GM23338 (cell line): ENCODE results near the gene IGFBP7. TPM values are rescaled to one million over a fixed set of nuclear protein-coding genes. Genes with fewer than 3 reads are reported as not detected.

Experiments used
- ATAC-seq: fragments of 200-7000 bp; cut with Tn5 transposase; 3 replicates; pipeline ENCODE4 v1.9.1; 2020
- DNase-seq: peaks from one replicate; pipeline ENCODE4 v3.0.0-alpha.2; 2015; ENCODE audit warnings: low spot score
- H2AFZ ChIP-seq: fragments of 200-600 bp; sonication (generic); 2 replicates; pipeline ENCODE4 v1.8.0; 2016; ENCODE audit warnings: antibody characterized with exemption, mild to moderate bottlenecking, moderate library complexity
- H3F3A ChIP-seq: fragments of 200-600 bp; sonication (generic); replicated peaks from 2 replicates; pipeline ENCODE4 v1.8.0; 2017; ENCODE audit warnings: antibody characterized with exemption, mixed run types, low read depth
- H3K27ac ChIP-seq: fragments of 200-600 bp; sonication (generic); 2 replicates; pipeline ENCODE4 v1.6.1; 2016; ENCODE audit warnings: low read depth
- H3K27me3 ChIP-seq: fragments of 200-600 bp; sonication (generic); 2 replicates; pipeline ENCODE4 v1.8.0; 2016; ENCODE audit warnings: mild to moderate bottlenecking, mixed run types, moderate library complexity; ENCODE audit not compliant: insufficient read depth
- H3K36me3 ChIP-seq: fragments of 200-600 bp; sonication (generic); 2 replicates; pipeline ENCODE4 v1.8.0; 2016; ENCODE audit warnings: mild to moderate bottlenecking; ENCODE audit not compliant: insufficient read depth
- H3K4me1 ChIP-seq: fragments of 200-600 bp; sonication (generic); 2 replicates; pipeline ENCODE4 v1.8.0; 2016; ENCODE audit warnings: mild to moderate bottlenecking, moderate library complexity; ENCODE audit not compliant: insufficient read depth
- H3K4me2 ChIP-seq: fragments of 200-600 bp; sonication (generic); 2 replicates; pipeline ENCODE4 v1.7.1; 2017; ENCODE audit warnings: mixed run types
- H3K4me3 ChIP-seq: fragments of 200-600 bp; sonication (generic); 2 replicates; pipeline ENCODE4 v1.6.1; 2016; ENCODE audit warnings: mixed run types
- H3K79me2 ChIP-seq: fragments of 200-600 bp; sonication (generic); replicated peaks from 2 replicates; pipeline ENCODE4 v1.8.0; 2017; ENCODE audit warnings: mild to moderate bottlenecking; ENCODE audit not compliant: insufficient read depth
- H3K9me2 ChIP-seq: fragments of 200-600 bp; sonication (generic); 2 replicates; pipeline ENCODE4 v1.8.0; 2017; ENCODE audit not compliant: insufficient read depth
- H4K20me1 ChIP-seq: fragments of 200-600 bp; sonication (generic); replicated peaks from 2 replicates; pipeline ENCODE4 v1.8.0; 2017; ENCODE audit warnings: mild to moderate bottlenecking; ENCODE audit not compliant: insufficient read depth
- H3K27ac Mint-ChIP-seq: 2 replicates; pipeline ENCODE4 v1.8.0; 2020; ENCODE audit warnings: inconsistent platforms, mild to moderate bottlenecking, moderate library complexity, mixed read lengths
- H3K27me3 Mint-ChIP-seq: 3 replicates; pipeline ENCODE4 v1.8.0; 2022; ENCODE audit warnings: low read depth, mild to moderate bottlenecking, moderate library complexity, mixed read lengths, inconsistent platforms; ENCODE audit not compliant: insufficient read depth, poor library complexity
- H3K36me3 Mint-ChIP-seq: 3 replicates; pipeline ENCODE4 v1.8.0; 2021; ENCODE audit warnings: low read depth, mild to moderate bottlenecking, inconsistent platforms, moderate library complexity, mixed read lengths
- H3K4me1 Mint-ChIP-seq: 3 replicates; pipeline ENCODE4 v1.8.0; 2020; ENCODE audit warnings: mild to moderate bottlenecking, inconsistent platforms, mixed read lengths
- H3K4me3 Mint-ChIP-seq: 3 replicates; pipeline ENCODE4 v1.8.0; 2021; ENCODE audit warnings: moderate library complexity, mild to moderate bottlenecking, inconsistent platforms, mixed read lengths
- H3K9me3 Mint-ChIP-seq: 3 replicates; pipeline ENCODE4 v1.8.0; 2020; ENCODE audit warnings: moderate library complexity, mild to moderate bottlenecking, inconsistent platforms, mixed read lengths
- CREB1 ChIP-seq: fragments of 250-450 bp; sonication (Bioruptor Pico); IDR thresholded peaks from 2 replicates; pipeline ENCODE4 v1.5.0; 2020; ENCODE audit warnings: low read depth, mild to moderate bottlenecking, moderate library complexity
- CTCF ChIP-seq, 2 experiments: fragments of 200-600 bp in 1 of 2; sonication (generic) in 1 of 2; conservative IDR thresholded peaks; 2 replicates each; pipeline versions ENCODE4 v1.5.1 to v1.6.1; 2016 to 2017; ENCODE audit warnings: antibody characterized with exemption in 2 of 2, low read depth in 2 of 2, mild to moderate bottlenecking in 2 of 2, moderate library complexity in 1 of 2
- ETS1 ChIP-seq: IDR thresholded peaks from 2 replicates; pipeline ENCODE4 v1.6.1; 2016; ENCODE audit warnings: antibody characterized with exemption
- EZH2 ChIP-seq: fragments of 200-600 bp; sonication (generic); IDR thresholded peaks from one replicate; pipeline ENCODE4 v1.8.0; 2017; ENCODE audit warnings: antibody characterized with exemption, mild to moderate bottlenecking, low read depth; ENCODE audit not compliant: unreplicated experiment
- EZH2phosphoT487 ChIP-seq: fragments of 200-600 bp; sonication (generic); IDR thresholded peaks from one replicate; pipeline ENCODE4 v1.8.1; 2018; ENCODE audit warnings: antibody characterized with exemption; ENCODE audit not compliant: unreplicated experiment
- JUNB ChIP-seq: IDR thresholded peaks from one replicate; pipeline ENCODE4 v1.6.1; 2016; ENCODE audit warnings: antibody characterized with exemption; ENCODE audit not compliant: unreplicated experiment
- NANOG ChIP-seq: IDR thresholded peaks from 2 replicates; pipeline ENCODE4 v1.6.1; 2016; ENCODE audit warnings: antibody characterized with exemption, borderline replicate concordance
- POLR2AphosphoS5 ChIP-seq: IDR thresholded peaks from 2 replicates; pipeline ENCODE4 v1.6.1; 2016; ENCODE audit warnings: antibody characterized with exemption, low read depth
- REST ChIP-seq: IDR thresholded peaks from one replicate; pipeline ENCODE4 v1.6.1; 2018; ENCODE audit warnings: antibody characterized with exemption; ENCODE audit not compliant: unreplicated experiment
- STAT1 ChIP-seq: IDR thresholded peaks from one replicate; pipeline ENCODE4 v1.6.1; 2016; ENCODE audit warnings: antibody characterized with exemption; ENCODE audit not compliant: unreplicated experiment
- ZNF114 ChIP-seq: fragments of 250-450 bp; sonication (Bioruptor Pico); IDR thresholded peaks from 2 replicates; pipeline ENCODE4 v1.5.0; 2020; ENCODE audit warnings: mild to moderate bottlenecking, moderate library complexity
- ZNF331 ChIP-seq: fragments of 250-450 bp; sonication (Bioruptor Pico); IDR thresholded peaks from 2 replicates; pipeline ENCODE4 v1.5.0; 2020; ENCODE audit warnings: low read depth, mild to moderate bottlenecking, moderate library complexity
- ZNF462 ChIP-seq: fragments of 250-450 bp; sonication (Bioruptor Pico); IDR thresholded peaks from 2 replicates; pipeline ENCODE4 v1.5.0; 2020; ENCODE audit warnings: mild to moderate bottlenecking, moderate library complexity
- polyA plus RNA-seq: library from polyadenylated mRNA; unstranded; fragments of >200 nt; fragmentation: Nextera tagmentation; extraction: Ambion mirVana; gene quantifications from 2 replicates; pipeline ENCODE4 v1.2.1, GENCODE V29; 2016
- total RNA-seq: library from RNA; depleted of rRNA; stranded (reverse); fragments of >200 nt; shearing (Covaris generic); gene quantifications from 2 replicates; pipeline ENCODE4 v1.2.3, GENCODE V29; 2014

Gene IGFBP7
- total and polyA plus RNA-seq, 2 experiments from 2014 or later: 0.49 to 7.9 TPM

- TF ChIP-seq ZNF462 (CRISPR knock-in tag): no peak
Observed at GRCh38 chr4:57137261-57137660, 27.1 kb upstream of the IGFBP7 start (continued).

GRCh38 chr4:57136281-57136680 is 26.1 kb upstream of the IGFBP7 start:
- Mint-ChIP-seq H3K9me3 (peaks cover 26% of the 10 kb centered on the region), H3K27me3 (peaks cover 4% of the 10 kb centered on the region), H3K4me1 (peaks cover 16% of the 10 kb centered on the region), H3K4me3 (no peak overlapping the region), H3K27ac (no peak overlapping the region), H3K36me3 (peaks cover 6% of the 10 kb centered on the region; the same call in 1 of the 3 replicates)
- ATAC-seq (no peak), DNase-seq (no peak)
- Histone ChIP-seq H3K36me3 (peaks cover 8% of the 10 kb centered on the region; the same call in 1 of the 2 replicates), H3F3A (no peaks in the 10 kb centered on the region), H3K27ac (no peak overlapping the region), H2AFZ (no peak overlapping the region), H3K4me2 (no peak overlapping the region), H3K4me1 (no peaks in the 10 kb centered on the region; the same call in 1 of the 2 replicates), H3K4me3 (no peak overlapping the region), H3K27me3 (no peaks in the 10 kb centered on the region), H3K9me2 (peaks cover 3% of the 10 kb centered on the region; the same call in 1 of the 2 replicates), H4K20me1 (no peaks in the 10 kb centered on the region), H3K79me2 (no peaks in the 10 kb centered on the region)
- TF ChIP-seq CTCF (conservative IDR thresholded peaks at IDR 0.05; ENCODE audit: low read depth in 2 of 2) (no peak), STAT1 (no peak), CREB1 (CRISPR knock-in tag) (no peak), ETS1 (no peak), JUNB (no peak), NANOG (no peak), ZNF114 (CRISPR knock-in tag) (no peak), ZNF331 (CRISPR knock-in tag) (no peak), EZH2 (no peak), REST (no peak), POLR2AphosphoS5 (no peak), EZH2phosphoT487 (no peak)
